ENCODE data around the gene SLC26A2. TPM values are rescaled to one million over a fixed set of nuclear protein-coding genes. Genes with fewer than 3 reads are reported as not detected.
A peak's percentile ranks its signal among the peaks of the same experiment; 100 is the strongest.

Gene SLC26A2
- total RNA-seq = 1 to 10 TPM; 6.2 to 8.4 TPM

DNA sequence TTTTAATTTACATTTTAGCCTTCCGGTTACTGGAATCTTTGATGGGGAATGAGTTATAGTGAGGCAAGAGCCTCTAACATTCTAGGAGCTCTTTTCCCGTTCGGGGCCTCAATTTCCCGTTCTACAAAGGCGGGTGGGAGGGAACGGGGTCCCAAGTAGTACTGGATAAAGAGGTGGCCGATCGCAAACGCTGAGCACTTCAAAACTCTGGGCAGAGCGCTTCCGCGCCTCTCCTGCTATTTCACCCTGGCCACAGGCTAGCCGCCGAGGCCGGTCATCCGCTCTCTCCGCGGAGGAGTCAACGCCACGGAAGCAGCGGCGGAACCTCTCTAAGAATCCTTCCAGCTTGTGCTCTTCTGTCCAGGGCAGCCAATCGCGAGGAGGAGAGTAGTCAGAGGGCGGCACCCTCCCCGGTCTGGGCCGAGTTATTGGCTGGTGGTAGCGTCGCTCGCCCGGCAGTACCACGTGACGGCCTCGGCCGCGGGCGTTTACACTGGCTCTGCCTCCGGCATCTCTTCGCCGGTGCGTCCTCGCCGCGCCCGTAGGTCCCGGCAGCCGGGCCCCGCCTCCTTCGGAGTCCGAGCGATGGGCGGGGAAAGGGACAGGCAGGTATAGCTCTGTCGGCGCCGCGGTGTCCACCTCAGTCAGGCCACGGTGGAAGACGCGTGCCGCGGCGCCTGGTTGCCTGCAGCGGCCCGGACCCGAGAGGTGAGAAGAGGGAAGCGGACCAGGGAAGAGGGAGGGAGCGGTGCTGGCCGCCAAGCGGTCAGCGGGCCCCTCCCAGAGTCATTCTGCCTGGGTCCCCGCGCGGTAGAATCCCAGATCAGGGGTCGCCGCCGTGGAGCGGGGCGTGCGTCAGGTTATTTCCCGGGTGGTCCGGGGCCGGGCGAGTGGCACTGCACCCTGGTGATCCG is at the start of gene SLC26A2:
TSS of gene SLC26A2 (plus strand) at position 487 of the 914 bp plus-strand sequence. CDS start 16,895 bp downstream, outside the sequence.
- Mint-ChIP-seq H3K4me3 (peak within 1 kb of the TSS; percentile 85), H3K9me3 (ENCODE audit: low read depth) (no peaks in the 10 kb centered on the region), H3K27ac (peak within 1 kb of the TSS; percentile 94), H3K36me3 (peaks cover 2% of the 10 kb centered on the region), H3K27me3 (no peaks in the 10 kb centered on the region), H3K4me1 (peaks cover 31% of the 10 kb centered on the region)
- DNase-seq (peak; percentile 98), ATAC-seq (peak; percentile 99)
- CTCF ChIA-PET = interaction anchor here (0.5 to 5.7 kb wide), 17 partner anchors 10 to 323 kb away, joined by 3 to 98 read pairs (median 5); partner anchors contain the start of genes HMGXB3 and TIGD6

DNA sequence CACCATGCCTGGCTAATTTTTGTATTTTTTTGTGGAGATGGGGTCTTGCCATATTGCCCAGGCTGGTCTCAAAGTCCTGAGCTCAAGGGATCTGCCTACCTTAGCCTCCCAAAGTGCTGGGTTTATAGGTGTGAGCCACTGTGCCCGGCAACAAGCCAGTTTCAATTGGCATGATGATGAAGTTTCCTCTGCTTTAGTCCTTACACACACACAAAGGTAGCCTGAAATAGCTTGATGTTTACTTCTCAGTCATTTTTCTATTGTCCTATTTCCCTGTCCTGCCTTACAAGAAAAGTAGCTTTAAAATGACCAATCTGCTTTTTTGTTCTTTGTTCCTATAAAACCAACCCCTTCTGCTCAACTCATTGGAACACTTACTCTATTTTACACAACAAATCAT is 49.5 kb upstream of the SLC26A2 start:
- Mint-ChIP-seq H3K27ac (no peak overlapping the region), H3K36me3 (peaks cover 3% of the 10 kb centered on the region), H3K4me1 (peaks cover 13% of the 10 kb centered on the region), H3K27me3 (peaks cover 38% of the 10 kb centered on the region), H3K4me3 (no peak overlapping the region), H3K9me3 (ENCODE audit: low read depth) (no peaks in the 10 kb centered on the region)
- no peak for DNase-seq
- CTCF ChIA-PET = interaction anchor here (0.6 kb wide), 1 partner anchor 49 kb away, joined by 3 read pairs; the partner anchor contains the start of gene SLC26A2
- no peak for ATAC-seq

DNA sequence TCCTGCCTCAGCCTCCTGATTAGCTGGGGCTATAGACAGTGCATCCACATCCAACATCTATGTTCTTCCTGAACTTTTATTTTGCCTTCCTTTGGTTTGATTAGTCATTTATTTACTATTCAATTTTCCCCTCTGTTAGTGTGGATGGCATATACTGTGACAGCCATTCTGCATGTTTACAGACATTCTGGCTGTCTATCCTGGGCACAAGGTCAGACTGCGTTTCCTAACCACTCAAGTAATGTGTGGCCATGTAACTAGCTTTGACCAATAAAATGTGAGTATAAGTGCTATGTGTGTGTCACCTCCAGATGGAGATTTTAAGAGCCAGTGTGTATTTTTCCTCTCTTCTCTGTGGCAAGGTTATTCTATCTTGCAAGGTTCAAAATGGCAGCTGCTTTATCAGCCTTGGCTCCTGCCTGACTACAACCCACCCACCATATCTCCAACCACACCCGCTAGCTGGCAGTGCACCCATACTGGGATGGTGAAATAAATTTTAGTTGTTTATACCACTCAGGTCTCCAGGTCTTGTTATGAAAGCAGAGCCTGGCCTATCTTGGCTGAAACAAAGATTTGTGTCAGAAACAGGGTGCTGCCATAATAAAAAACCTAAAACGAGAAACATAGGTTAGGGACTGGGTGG is 48.2 kb upstream of the SLC26A2 start:
- CTCF ChIA-PET = interaction anchor here (0.7 to 2.3 kb wide), 3 partner anchors 49 to 261 kb away, joined by 3 to 7 read pairs (median 4); no protein-coding TSS in a partner anchor
- H3K9me3 Mint-ChIP-seq (ENCODE audit: low read depth) = no peaks in the 10 kb centered on the region

DNA sequence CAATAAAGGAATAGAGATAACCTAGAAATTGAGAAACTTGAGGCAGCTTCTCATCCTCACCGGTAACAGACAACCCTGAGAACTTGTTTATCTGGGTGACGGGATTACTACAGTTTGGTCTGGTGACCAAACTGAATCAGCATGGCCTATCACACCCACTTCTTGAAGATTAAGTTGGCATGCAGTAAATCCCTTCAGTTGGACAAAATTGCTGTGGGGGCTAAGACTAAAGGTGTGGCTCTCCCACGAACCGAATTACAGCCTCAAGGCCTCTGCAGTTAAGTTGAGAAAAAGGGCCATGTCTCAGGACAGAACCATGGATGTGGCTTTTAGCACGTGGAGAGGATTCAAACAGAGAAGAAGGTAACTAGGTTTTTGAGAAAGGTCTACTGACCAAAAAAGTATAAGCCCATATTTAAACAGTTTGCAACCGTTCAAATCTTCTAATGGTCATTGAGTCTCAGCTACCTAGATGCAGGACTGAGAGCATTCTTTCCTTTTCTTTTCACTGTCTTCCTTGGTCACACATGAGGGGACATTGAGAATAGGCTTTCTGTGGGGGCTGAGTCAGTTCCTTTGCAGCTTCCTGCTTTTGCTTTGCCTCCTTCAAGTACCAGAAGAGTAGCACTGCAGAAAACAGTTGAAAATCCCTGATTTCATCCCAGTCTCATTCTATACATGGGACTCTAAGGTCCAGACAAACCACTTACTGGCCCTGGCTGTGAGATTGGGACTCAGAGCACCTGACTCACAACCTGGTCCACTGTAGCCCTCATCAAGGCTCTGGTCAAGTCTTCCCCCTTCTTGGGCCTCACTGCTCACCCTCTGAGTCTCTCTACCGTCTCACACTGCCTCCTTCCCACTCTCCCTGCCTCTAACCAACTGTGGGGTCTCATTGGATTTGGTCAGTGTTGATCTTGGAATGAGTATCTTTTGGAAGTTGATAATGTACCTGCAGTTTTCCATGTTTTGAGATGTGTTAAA is 46.8 kb upstream of the SLC26A2 start:
- Mint-ChIP-seq H3K4me3 (no peak overlapping the region), H3K9me3 (ENCODE audit: low read depth) (no peaks in the 10 kb centered on the region), H3K4me1 (peaks cover 13% of the 10 kb centered on the region), H3K27me3 (peaks cover 38% of the 10 kb centered on the region), H3K27ac (no peak overlapping the region), H3K36me3 (peaks cover 3% of the 10 kb centered on the region)
- DNase-seq (no peak), ATAC-seq (peak; percentile 16)
- CTCF ChIA-PET = interaction anchor here (0.9 to 2.3 kb wide), 3 partner anchors 48 to 93 kb away, joined by 3 to 7 read pairs (median 4); no protein-coding TSS in a partner anchor

More for the DNA sequence above, 48.2 kb upstream of the SLC26A2 start:
- Mint-ChIP-seq H3K4me3 (no peak overlapping the region), H3K27me3 (peaks cover 44% of the 10 kb centered on the region), H3K36me3 (peaks cover 3% of the 10 kb centered on the region), H3K4me1 (peaks cover 13% of the 10 kb centered on the region), H3K27ac (no peak overlapping the region)
- no peak for DNase-seq
- no peak for ATAC-seq

DNA sequence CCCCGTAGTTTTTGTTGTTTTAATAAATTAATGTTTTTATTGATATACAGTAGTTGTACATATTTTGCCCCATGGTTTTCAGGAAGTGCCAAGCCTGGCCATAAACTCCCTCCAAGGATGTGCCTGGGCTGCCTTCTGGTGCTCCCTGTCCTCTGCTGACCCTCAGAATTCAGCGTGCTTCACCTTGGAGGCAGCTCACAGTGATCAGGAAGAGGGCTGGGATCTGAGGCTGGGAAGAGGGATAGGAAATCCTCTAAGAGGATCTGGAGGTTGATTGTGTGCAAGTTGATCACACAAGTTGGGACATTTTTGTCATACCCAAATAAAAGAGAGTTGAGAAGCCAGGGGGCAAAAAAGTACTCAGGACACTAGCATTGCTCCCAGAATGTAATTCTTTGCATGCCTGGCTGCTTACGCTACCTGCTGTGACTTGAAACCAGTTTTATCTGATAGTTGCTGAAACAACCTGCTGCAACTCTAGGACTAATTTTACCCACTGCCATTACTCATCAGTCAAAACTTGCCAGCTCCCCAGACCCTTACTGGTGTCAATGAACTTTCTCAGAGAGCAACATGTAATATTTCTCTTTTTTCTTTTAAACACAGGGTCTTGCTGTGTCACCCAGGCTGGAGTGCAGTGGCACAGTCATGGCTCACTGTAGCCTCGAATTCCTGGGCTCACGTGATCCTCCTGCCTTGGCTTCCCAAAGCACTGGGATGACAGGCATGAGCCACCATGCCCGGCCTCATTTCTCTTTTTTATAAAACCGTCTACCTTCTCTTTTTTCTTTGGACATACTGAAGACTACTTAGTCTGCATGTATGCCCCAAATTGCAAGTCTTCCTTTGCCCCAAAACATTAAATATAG is 44.9 kb upstream of the SLC26A2 start:
- no peak overlapping the region for H3K27ac Mint-ChIP-seq
- peaks cover 13% of the 10 kb centered on the region for H3K4me1 Mint-ChIP-seq
- CTCF ChIA-PET = no interaction called here
- H3K4me3 Mint-ChIP-seq = no peak overlapping the region
- ATAC-seq (no peak), DNase-seq (no peak)
- H3K27me3 Mint-ChIP-seq = peaks cover 32% of the 10 kb centered on the region
- H3K9me3 Mint-ChIP-seq (ENCODE audit: low read depth) = no peaks in the 10 kb centered on the region
- H3K36me3 Mint-ChIP-seq = peaks cover 3% of the 10 kb centered on the region

DNA sequence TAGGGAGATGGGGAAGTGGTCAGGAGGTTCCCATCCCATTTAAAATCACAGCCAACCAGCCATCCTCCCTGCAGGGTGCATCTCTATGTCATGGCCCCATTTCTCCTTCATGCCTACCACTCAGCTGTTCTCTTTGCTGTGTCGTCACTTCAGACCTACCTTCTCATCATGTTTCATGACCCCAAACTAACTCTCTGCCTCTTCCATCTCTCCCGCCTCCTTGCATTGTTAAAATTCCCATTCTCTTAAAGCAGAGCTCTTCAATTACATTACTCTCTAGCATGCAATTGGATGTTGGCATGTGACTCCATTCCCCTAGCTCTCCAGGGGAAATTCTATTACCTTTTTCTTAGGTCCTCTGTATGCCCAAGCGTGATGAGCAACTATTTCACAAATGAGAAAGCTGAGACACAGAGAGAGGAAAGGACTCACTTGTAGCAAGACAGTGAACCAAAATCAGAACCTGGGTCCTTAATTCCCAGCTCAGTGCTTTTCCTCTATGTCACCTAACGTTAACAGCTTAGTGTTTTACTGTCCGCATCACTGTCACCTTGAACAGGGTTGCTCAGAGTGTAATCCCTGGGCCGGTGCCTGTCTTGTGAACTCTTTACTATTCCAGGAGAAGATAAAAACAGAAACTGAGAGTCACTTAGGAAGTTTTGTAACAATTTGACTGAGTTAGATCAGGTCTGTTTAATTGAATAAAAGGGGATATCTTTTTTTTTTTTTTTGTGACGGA is 44.1 kb upstream of the SLC26A2 start:
- Mint-ChIP-seq H3K4me3 (no peak overlapping the region), H3K27ac (no peak overlapping the region), H3K4me1 (peaks cover 15% of the 10 kb centered on the region), H3K36me3 (peaks cover 2% of the 10 kb centered on the region), H3K9me3 (ENCODE audit: low read depth) (no peaks in the 10 kb centered on the region), H3K27me3 (peaks cover 27% of the 10 kb centered on the region)
- CTCF ChIA-PET = no interaction called here
- DNase-seq (no peak), ATAC-seq (no peak)

DNA sequence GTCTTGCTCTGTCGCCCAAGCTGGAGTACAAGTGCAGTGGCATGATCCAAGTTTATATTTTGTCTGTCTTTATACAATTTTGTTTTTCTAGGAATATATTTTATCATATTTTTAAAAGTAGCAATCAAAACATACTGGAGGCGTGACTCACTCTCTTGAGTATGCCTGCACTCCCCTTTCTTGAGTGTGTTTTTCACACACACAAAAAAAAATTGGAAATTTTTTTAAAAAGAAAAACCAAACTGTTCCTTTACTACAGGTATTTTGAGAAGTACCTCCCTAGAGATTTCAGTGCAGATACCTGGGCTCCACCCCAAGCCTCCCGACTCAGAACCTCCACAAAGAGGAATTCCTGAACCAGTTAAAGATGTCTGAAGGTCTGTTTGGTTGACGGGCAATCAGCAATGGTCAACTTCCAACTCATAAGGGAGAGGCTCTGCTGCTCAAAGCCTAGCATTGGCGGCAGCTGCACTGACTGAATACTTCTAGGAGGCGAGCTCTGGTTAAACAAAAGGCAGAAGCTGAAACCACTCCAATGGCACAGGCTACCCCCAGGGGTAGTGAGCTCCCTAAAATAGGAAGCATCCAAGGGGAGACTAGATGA is 43.4 kb upstream of the SLC26A2 start:
- Mint-ChIP-seq H3K36me3 (peaks cover 2% of the 10 kb centered on the region), H3K4me1 (peaks cover 15% of the 10 kb centered on the region), H3K9me3 (ENCODE audit: low read depth) (no peaks in the 10 kb centered on the region), H3K27me3 (peaks cover 24% of the 10 kb centered on the region), H3K27ac (no peak overlapping the region), H3K4me3 (no peak overlapping the region)
- DNase-seq (no peak), ATAC-seq (no peak)
- CTCF ChIA-PET = interaction anchor here (0.9 kb wide), 1 partner anchor 250 kb away, joined by 3 read pairs; no protein-coding TSS in a partner anchor

DNA sequence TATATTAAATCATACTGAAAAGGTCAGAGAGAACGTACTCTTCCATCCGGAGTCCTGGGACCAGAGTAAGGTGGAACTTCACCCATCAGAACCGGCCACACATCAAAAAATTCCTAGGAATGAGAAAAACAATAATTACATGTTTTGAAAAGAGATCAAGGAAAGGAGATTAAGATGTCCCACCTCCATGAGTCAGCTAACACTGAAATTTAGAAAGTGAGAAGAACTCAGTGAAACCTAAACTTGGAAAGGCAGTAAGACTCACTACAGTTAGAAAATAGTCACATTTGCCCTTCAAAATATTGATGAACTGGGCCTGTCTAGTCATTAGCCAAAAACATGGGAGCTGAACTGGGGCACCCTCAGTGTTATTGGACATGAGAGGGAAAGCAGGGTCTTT is 39.0 kb upstream of the SLC26A2 start:
- DNase-seq = no peak
- CTCF ChIA-PET = no interaction called here
- no peaks in the 10 kb centered on the region for H3K9me3 Mint-ChIP-seq (ENCODE audit: low read depth)
- peaks cover 2% of the 10 kb centered on the region for H3K4me1 Mint-ChIP-seq
- peaks cover 10% of the 10 kb centered on the region for H3K27me3 Mint-ChIP-seq
- no peak overlapping the region for H3K27ac Mint-ChIP-seq
- no peaks in the 10 kb centered on the region for H3K36me3 Mint-ChIP-seq
- H3K4me3 Mint-ChIP-seq = no peak overlapping the region
- ATAC-seq = no peak

DNA sequence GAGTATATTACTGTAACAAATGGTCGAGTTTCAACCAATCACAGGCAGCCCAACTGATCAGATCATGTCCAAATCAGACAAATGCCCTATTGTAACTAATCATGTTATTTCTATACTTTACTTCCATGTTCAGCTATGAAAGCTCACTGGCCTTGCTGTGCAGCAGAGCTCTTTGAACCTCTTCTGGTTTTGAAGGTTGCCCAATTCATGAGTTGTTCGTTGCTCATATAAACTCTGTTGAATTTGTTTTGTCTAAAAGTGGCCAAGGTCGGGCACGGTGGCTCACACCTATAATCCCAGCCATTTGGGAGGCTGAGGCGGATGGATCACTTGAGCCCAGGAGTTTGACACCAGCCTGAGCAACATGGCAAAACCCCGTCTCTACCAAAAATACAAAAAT is 37.6 kb upstream of the SLC26A2 start:
- Mint-ChIP-seq H3K27me3 (peaks cover 7% of the 10 kb centered on the region), H3K36me3 (no peaks in the 10 kb centered on the region), H3K9me3 (ENCODE audit: low read depth) (no peaks in the 10 kb centered on the region), H3K27ac (no peak overlapping the region), H3K4me3 (no peak overlapping the region), H3K4me1 (peaks cover 2% of the 10 kb centered on the region)
- ATAC-seq (no peak), DNase-seq (no peak)
- CTCF ChIA-PET = no interaction called here

DNA sequence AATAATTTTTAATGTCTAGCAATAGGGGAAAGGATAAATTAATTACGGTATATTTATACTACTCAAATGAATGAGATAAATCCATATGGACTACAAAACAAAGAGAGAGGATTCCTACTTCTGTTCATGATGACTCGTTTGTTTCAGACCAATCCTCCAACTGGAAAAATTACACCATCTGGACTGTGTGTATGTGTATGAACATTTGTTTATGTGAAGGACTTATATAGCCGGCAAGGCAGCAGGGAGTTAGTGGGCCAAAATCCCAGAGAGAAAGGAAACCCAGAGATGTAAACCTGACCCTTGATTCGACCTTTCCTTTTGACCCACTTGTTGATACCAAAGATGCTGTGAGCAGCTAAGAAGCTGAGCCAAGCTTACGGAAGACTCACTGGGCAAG is 36.1 kb upstream of the SLC26A2 start:
- no peak for ATAC-seq
- Mint-ChIP-seq H3K36me3 (no peaks in the 10 kb centered on the region), H3K27ac (no peak overlapping the region), H3K4me3 (no peak overlapping the region), H3K27me3 (peaks cover 13% of the 10 kb centered on the region), H3K4me1 (peaks cover 3% of the 10 kb centered on the region), H3K9me3 (ENCODE audit: low read depth) (no peaks in the 10 kb centered on the region)
- CTCF ChIA-PET = no interaction called here
- DNase-seq = no peak

DNA sequence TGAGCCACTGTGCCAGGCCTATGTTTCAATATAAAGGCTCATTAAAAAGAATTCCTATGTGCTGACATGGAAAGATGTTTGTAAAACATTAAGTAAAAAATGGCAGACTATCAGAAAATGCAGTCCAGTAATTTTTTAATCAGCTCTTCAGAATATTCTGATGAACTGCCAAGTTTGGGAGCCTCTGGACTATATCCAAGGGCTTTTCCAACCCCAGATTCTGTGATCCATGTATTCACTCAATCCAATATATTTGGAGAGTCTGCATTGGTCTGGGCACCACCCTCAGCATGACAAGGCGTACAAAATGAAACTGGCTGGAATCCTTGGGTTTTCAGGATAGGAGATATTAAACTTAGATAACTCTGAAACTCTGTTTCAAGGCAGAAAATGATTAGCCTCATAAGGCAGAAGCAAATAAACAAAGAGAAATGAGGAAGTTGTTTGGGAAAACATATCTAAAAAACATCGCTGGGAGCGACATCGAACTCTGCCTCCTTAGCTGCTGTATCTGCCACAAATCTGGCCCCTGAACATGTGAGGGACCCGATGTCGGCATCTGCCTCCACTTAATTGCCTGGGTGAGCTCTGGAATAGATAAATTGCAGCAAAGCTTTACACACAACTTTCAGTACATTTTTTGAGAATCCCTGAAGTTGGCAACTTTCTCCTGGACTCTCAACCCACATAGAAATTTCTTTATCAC is 30.4 kb upstream of the SLC26A2 start:
- H3K4me1 Mint-ChIP-seq = peaks cover 6% of the 10 kb centered on the region
- no peaks in the 10 kb centered on the region for H3K9me3 Mint-ChIP-seq (ENCODE audit: low read depth)
- H3K4me3 Mint-ChIP-seq = no peak overlapping the region
- no peak overlapping the region for H3K27ac Mint-ChIP-seq
- ATAC-seq = no peak
- H3K36me3 Mint-ChIP-seq = no peaks in the 10 kb centered on the region
- CTCF ChIA-PET = interaction anchor here (1.5 kb wide), 1 partner anchor 52 kb away, joined by 4 read pairs; no protein-coding TSS in a partner anchor
- peaks cover 32% of the 10 kb centered on the region for H3K27me3 Mint-ChIP-seq
- no peak for DNase-seq

All from activated CD8-positive, alpha-beta memory T cell treated with anti-CD3 and anti-CD28 coated beads, Interleukin-2, amount 10 ng/mL, durations not matched to agents 7 days and 5 days (primary cell).